ENCODE results near the gene ZFP69B. TPM values are rescaled to one million over a fixed set of nuclear protein-coding genes. Genes with fewer than 3 reads are reported as not detected.

The ZFP69B gene
- total and polyA plus RNA-seq, 2 experiments from 2014 or later: 5.2 to 10.8 TPM

DNA sequence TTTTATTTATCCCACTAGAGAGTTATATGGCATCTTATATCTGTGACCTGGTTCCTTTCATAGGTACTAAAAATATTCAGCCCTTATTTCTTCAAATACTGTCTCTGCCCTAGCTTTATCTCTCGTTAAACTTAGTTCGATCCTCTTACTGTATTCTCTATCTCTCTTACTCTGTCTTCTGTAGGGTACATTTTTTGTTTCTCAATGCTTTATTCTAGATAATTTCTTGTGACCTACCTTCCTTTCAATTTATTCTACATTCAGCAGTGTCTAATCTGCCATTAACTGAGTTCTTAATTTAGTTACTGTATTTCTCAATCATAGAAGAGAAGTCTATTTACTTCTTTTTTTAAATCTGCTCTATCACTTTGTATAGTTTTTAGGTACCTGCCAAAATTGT is 25.0 kb downstream of the ZFP69B start (continued):
- TF ChIP-seq, protein P1, sequence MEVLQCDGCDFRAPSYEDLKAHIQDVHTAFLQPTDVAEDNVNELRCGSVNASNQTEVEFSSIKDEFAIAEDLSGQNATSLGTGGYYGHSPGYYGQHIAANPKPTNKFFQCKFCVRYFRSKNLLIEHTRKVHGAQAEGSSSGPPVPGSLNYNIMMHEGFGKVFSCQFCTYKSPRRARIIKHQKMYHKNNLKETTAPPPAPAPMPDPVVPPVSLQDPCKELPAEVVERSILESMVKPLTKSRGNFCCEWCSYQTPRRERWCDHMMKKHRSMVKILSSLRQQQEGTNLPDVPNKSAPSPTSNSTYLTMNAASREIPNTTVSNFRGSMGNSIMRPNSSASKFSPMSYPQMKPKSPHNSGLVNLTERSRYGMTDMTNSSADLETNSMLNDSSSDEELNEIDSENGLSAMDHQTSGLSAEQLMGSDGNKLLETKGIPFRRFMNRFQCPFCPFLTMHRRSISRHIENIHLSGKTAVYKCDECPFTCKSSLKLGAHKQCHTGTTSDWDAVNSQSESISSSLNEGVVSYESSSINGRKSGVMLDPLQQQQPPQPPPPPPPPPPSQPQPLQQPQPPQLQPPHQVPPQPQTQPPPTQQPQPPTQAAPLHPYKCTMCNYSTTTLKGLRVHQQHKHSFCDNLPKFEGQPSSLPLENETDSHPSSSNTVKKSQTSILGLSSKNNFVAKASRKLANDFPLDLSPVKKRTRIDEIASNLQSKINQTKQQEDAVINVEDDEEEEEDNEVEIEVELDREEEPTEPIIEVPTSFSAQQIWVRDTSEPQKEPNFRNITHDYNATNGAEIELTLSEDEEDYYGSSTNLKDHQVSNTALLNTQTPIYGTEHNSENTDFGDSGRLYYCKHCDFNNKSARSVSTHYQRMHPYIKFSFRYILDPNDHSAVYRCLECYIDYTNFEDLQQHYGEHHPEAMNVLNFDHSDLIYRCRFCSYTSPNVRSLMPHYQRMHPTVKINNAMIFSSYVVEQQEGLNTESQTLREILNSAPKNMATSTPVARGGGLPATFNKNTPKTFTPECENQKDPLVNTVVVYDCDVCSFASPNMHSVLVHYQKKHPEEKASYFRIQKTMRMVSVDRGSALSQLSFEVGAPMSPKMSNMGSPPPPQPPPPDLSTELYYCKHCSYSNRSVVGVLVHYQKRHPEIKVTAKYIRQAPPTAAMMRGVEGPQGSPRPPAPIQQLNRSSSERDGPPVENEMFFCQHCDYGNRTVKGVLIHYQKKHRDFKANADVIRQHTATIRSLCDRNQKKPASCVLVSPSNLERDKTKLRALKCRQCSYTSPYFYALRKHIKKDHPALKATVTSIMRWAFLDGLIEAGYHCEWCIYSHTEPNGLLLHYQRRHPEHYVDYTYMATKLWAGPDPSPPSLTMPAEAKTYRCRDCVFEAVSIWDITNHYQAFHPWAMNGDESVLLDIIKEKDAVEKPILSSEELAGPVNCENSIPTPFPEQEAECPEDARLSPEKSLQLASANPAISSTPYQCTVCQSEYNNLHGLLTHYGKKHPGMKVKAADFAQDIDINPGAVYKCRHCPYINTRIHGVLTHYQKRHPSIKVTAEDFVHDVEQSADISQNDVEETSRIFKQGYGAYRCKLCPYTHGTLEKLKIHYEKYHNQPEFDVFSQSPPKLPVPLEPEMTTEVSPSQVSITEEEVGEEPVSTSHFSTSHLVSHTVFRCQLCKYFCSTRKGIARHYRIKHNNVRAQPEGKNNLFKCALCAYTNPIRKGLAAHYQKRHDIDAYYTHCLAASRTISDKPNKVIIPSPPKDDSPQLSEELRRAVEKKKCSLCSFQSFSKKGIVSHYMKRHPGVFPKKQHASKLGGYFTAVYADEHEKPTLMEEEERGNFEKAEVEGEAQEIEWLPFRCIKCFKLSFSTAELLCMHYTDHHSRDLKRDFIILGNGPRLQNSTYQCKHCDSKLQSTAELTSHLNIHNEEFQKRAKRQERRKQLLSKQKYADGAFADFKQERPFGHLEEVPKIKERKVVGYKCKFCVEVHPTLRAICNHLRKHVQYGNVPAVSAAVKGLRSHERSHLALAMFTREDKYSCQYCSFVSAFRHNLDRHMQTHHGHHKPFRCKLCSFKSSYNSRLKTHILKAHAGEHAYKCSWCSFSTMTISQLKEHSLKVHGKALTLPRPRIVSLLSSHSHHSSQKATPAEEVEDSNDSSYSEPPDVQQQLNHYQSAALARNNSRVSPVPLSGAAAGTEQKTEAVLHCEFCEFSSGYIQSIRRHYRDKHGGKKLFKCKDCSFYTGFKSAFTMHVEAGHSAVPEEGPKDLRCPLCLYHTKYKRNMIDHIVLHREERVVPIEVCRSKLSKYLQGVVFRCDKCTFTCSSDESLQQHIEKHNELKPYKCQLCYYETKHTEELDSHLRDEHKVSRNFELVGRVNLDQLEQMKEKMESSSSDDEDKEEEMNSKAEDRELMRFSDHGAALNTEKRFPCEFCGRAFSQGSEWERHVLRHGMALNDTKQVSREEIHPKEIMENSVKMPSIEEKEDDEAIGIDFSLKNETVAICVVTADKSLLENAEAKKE (CRISPR knock-in tag; IDR thresholded peaks at IDR 0.05): no peak
- TF ChIP-seq ZNF331 (CRISPR knock-in tag; IDR thresholded peaks at IDR 0.05; ENCODE audit: low read depth) (no peak), POLR2AphosphoS5 (IDR thresholded peaks at IDR 0.05; ENCODE audit: low read depth) (no peak), EZH2phosphoT487 (IDR thresholded peaks at IDR 0.05; ENCODE audit: unreplicated experiment) (no peak), JUNB (IDR thresholded peaks at IDR 0.05; ENCODE audit: unreplicated experiment) (no peak), CREB1 (CRISPR knock-in tag; IDR thresholded peaks at IDR 0.05; ENCODE audit: low read depth) (no peak)
- TF ChIP-seq, protein P2, sequence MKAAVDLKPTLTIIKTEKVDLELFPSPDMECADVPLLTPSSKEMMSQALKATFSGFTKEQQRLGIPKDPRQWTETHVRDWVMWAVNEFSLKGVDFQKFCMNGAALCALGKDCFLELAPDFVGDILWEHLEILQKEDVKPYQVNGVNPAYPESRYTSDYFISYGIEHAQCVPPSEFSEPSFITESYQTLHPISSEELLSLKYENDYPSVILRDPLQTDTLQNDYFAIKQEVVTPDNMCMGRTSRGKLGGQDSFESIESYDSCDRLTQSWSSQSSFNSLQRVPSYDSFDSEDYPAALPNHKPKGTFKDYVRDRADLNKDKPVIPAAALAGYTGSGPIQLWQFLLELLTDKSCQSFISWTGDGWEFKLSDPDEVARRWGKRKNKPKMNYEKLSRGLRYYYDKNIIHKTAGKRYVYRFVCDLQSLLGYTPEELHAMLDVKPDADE (IDR thresholded peaks at IDR 0.05): no peak
- TF ChIP-seq, protein P3, sequence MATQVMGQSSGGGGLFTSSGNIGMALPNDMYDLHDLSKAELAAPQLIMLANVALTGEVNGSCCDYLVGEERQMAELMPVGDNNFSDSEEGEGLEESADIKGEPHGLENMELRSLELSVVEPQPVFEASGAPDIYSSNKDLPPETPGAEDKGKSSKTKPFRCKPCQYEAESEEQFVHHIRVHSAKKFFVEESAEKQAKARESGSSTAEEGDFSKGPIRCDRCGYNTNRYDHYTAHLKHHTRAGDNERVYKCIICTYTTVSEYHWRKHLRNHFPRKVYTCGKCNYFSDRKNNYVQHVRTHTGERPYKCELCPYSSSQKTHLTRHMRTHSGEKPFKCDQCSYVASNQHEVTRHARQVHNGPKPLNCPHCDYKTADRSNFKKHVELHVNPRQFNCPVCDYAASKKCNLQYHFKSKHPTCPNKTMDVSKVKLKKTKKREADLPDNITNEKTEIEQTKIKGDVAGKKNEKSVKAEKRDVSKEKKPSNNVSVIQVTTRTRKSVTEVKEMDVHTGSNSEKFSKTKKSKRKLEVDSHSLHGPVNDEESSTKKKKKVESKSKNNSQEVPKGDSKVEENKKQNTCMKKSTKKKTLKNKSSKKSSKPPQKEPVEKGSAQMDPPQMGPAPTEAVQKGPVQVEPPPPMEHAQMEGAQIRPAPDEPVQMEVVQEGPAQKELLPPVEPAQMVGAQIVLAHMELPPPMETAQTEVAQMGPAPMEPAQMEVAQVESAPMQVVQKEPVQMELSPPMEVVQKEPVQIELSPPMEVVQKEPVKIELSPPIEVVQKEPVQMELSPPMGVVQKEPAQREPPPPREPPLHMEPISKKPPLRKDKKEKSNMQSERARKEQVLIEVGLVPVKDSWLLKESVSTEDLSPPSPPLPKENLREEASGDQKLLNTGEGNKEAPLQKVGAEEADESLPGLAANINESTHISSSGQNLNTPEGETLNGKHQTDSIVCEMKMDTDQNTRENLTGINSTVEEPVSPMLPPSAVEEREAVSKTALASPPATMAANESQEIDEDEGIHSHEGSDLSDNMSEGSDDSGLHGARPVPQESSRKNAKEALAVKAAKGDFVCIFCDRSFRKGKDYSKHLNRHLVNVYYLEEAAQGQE (IDR thresholded peaks at IDR 0.05; ENCODE audit: unreplicated experiment): no peak

Measured in GM23338 (cell line).